GM12892 (cell line): Measurements from ENCODE around the gene CD52.

Experiments used
- POLR2A ChIP-seq: IDR thresholded peaks from 2 replicates; pipeline ENCODE4 v1.6.1; 2011; ENCODE audit warnings: low read depth, low read length, control low read depth
- TAF1 ChIP-seq: IDR thresholded peaks from 2 replicates; pipeline ENCODE4 v1.6.1; 2011; ENCODE audit warnings: low read depth, mild to moderate bottlenecking, control low read depth, low read length, borderline replicate concordance

DNA sequence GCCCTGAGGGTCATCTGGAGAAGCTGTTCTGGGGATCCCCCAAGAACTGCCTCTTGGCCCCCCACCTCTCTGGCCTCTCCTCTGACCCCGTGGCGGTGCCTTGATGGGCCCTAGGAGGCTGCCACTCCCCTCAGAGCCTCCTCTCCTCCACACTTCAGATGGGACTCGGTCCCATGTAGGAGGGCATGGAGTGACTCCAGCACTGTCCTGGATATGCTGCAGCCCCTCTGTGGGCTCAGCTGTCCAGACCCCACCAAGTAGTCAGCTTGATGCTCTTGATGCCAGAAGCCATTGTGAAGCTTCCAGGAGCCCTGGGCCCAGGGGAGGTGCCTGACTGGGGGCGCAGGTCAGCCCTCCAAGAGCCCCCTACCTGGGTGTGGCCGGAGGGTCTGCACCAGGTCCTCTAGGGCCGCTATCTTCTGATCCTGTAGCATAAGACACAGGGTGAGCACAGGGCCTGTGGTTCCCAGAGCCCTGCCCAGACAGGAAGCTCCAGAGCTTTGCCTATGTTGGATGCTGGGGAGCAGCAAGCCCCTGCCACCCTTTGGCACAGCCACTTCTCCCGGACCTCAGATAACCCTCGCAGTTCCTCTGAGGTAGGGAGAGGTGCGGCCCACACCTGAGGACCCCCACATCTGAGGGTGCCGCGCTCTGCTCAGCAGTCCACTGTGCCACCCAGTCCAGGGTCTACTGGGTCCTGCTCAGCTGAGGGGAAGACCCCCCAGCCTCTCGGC lies 20.5 kb upstream of the CD52 start:
- TF ChIP-seq POLR2A (no peak), TAF1 (no peak)
